Measurements from ENCODE around the gene OPN4. TPM values are rescaled to one million over a fixed set of nuclear protein-coding genes. Genes with fewer than 3 reads are reported as not detected.

OPN4 gene
- total and polyA plus RNA-seq, 2 donors (not counting 3 experiments of a cell fraction or from before 2014, with no cell fraction given): not detected

GRCh38 chr10:86642021-86642420 is 12.3 kb upstream of the OPN4 start:
- no peak overlapping the region for H2AFZ ChIP-seq (ENCODE audit: low read depth, low read length)
- FAIRE-seq (no peak), DNase-seq (ENCODE audit: low read depth, low spot score) (no peak)
- intact Hi-C loops (cut with micrococcal nuclease): no loop called here
- TF ChIP-seq GATA2 (IDR thresholded peaks at IDR 0.05; ENCODE audit: insufficient read depth, insufficient read length, low read depth, low read length) (no peak), POLR2AphosphoS5 (IDR thresholded peaks at IDR 0.05; ENCODE audit: insufficient read depth, low read depth, low read length) (no peak), MYC (IDR thresholded peaks at IDR 0.05; ENCODE audit: low read depth, low read length) (no peak), EZH2 (IDR thresholded peaks at IDR 0.05; ENCODE audit: borderline replicate concordance, low read depth, low read length, severe bottlenecking) (no peak), CTCF (IDR thresholded peaks at IDR 0.05; ENCODE audit: extremely low read depth in 1 of 2, insufficient read depth in 1 of 2, low read depth in 1 of 2, low read length in 2 of 2) (no peak), MAX (IDR thresholded peaks at IDR 0.05; ENCODE audit: insufficient read depth, insufficient read length) (no peak), POLR2A (IDR thresholded peaks at IDR 0.05; ENCODE audit: low read depth, low read length) (no peak), FOS (IDR thresholded peaks at IDR 0.05; ENCODE audit: borderline replicate concordance, insufficient read depth, low read length) (no peak), JUN (IDR thresholded peaks at IDR 0.05; ENCODE audit: borderline replicate concordance, insufficient read depth, insufficient read length, low read depth) (no peak)
- H3K9me1 ChIP-seq (replicated peaks; ENCODE audit: control insufficient read depth, extremely low read depth, insufficient read depth, low read length): no peaks in the 10 kb centered on the region
- no peak overlapping the region for H3K4me3 ChIP-seq (replicated peaks in 1 of 3; ENCODE audit: insufficient read depth in 1 of 3, low read depth in 1 of 3, low read length in 3 of 3)
- no peaks in the 10 kb centered on the region for H3K79me2 ChIP-seq (ENCODE audit: control insufficient read depth, insufficient read depth, low read length)
- H3K36me3 ChIP-seq (ENCODE audit: control insufficient read depth in 2 of 2, extremely low read depth in 1 of 2, insufficient read depth in 2 of 2, low read length in 2 of 2): no peaks in the 10 kb centered on the region
- no peak overlapping the region for H3K27ac ChIP-seq (ENCODE audit: insufficient read depth, low read depth, low read length)
- dilution Hi-C loops (cut with MboI; ENCODE audit: extremely low pct_ligation_motif_present, low sequenced_read_pairs): no loop called here
- no TSS peak for BruUV-seq (replicated peaks)
- no peaks in the 10 kb centered on the region for H4K20me1 ChIP-seq (replicated peaks; ENCODE audit: control insufficient read depth, extremely low read depth, insufficient read depth, low read length)
- H3K27me3 ChIP-seq (ENCODE audit: control insufficient read depth in 2 of 2, insufficient read depth in 2 of 2, low read length in 2 of 2): peaks cover 7 to 9% of the 10 kb centered on the region in 2 experiments
- H3K4me1 ChIP-seq (ENCODE audit: control insufficient read depth, extremely low read depth, insufficient read depth, low read length): no peaks in the 10 kb centered on the region
- H3K9ac ChIP-seq (replicated peaks; ENCODE audit: extremely low read depth, insufficient read depth, low read length): no peak overlapping the region
- H3K9me3 ChIP-seq (replicated peaks; ENCODE audit: control insufficient read depth, insufficient read depth, low read length): no peaks in the 10 kb centered on the region
- no peak overlapping the region for H3K4me2 ChIP-seq (ENCODE audit: insufficient read depth, low read length)
- CTCF ChIA-PET: no interaction called here
- POLR2A ChIA-PET: no interaction called here

All from endothelial cell of umbilical vein (primary cell).